Body of pancreas (tissue), 4 donors: ENCODE data around the gene KRT8. TPM values are rescaled to one million over a fixed set of nuclear protein-coding genes. Genes with fewer than 3 reads are reported as not detected.
A peak's percentile ranks its signal among the peaks of the same experiment; 100 is the strongest.
"Not testable (repeated sequence)": the region's sequence is repeated elsewhere in the genome, so short reads cannot be mapped to it uniquely, and the experiment has no call there.

Experiments used
- ATAC-seq: fragments of 150-250 bp; one replicate; pipeline ENCODE4 v1.9.1; 2016
- DNase-seq, 4 donors: peaks; one replicate each; pipeline ENCODE4 v3.0.0-alpha.2; 2019
- H3K27ac ChIP-seq, 4 donors: fragments of 200-600 bp; sonication (generic); 1 replicate in 3 of 4; 2 replicates in 1 of 4; pipeline versions ENCODE4 v1.5.1 to v1.6.1; 2016 to 2019; ENCODE audit warnings: mild to moderate bottlenecking in 1 of 4, mixed read lengths in 1 of 4, moderate library complexity in 1 of 4
- H3K27me3 ChIP-seq, 2 donors: fragments of 200-600 bp; sonication (generic); one replicate each; pipeline ENCODE4 v1.6.0; 2016; ENCODE audit warnings: mild to moderate bottlenecking in 1 of 2
- H3K36me3 ChIP-seq, 2 donors: fragments of 200-600 bp; sonication (generic); replicated peaks in 1 of 2; 2 replicates each; pipeline ENCODE4 v1.5.1; 2016; ENCODE audit warnings: low read depth in 2 of 2; ENCODE audit not compliant: insufficient read depth in 1 of 2
- H3K4me1 ChIP-seq: fragments of 200-600 bp; sonication (generic); one replicate; pipeline ENCODE4 v1.6.0; 2016
- H3K4me3 ChIP-seq, 2 donors: fragments of 200-600 bp; sonication (generic); 1 replicate in 1 of 2; 2 replicates in 1 of 2; pipeline ENCODE4 v1.5.1; 2016 to 2019
- H3K9me3 ChIP-seq, 3 donors: fragments of 200-600 bp; sonication (generic); 1 replicate in 2 of 3; 2 replicates in 1 of 3; pipeline ENCODE4 v1.5.1; 2016
- POLR2A ChIP-seq, 3 donors: fragments of 450-650 bp; IDR thresholded peaks; one replicate each; pipeline ENCODE4 v1.6.1; 2016; ENCODE audit warnings: antibody characterized with exemption in 3 of 3, mild to moderate bottlenecking in 2 of 3
- WGBS, 2 donors: methylation state at CpG; one replicate each; pipeline ENCODE4 v1.1.5; 2017; 5-methylcytosine and 5-hydroxymethylcytosine counted together
- intact Hi-C: fragments of 100-400 bp; cut with DNase I; formaldehyde crosslinking; loops from one replicate; pipeline ENCODE4 v1.15.1; 2023
- total RNA-seq, 2 donors: library from RNA; depleted of rRNA; stranded (reverse); fragments of >200 nt; gene quantifications; one replicate each; pipeline ENCODE4 v1.1.0, GENCODE V29; 2016
- TF ChIP-seq, protein P1 (sequence below), 7 experiments: fragments of 450-650 bp in 4 of 7; fragments of 200-600 bp in 3 of 7; sonication (generic) in 3 of 7; IDR thresholded peaks; one replicate each; pipeline ENCODE4 v1.5.1; 2016 to 2019; ENCODE audit warnings: antibody characterized with exemption in 7 of 7

Gene KRT8
- total RNA-seq, 2 donors from 2014 or later: 394 to 455 TPM

DNA sequence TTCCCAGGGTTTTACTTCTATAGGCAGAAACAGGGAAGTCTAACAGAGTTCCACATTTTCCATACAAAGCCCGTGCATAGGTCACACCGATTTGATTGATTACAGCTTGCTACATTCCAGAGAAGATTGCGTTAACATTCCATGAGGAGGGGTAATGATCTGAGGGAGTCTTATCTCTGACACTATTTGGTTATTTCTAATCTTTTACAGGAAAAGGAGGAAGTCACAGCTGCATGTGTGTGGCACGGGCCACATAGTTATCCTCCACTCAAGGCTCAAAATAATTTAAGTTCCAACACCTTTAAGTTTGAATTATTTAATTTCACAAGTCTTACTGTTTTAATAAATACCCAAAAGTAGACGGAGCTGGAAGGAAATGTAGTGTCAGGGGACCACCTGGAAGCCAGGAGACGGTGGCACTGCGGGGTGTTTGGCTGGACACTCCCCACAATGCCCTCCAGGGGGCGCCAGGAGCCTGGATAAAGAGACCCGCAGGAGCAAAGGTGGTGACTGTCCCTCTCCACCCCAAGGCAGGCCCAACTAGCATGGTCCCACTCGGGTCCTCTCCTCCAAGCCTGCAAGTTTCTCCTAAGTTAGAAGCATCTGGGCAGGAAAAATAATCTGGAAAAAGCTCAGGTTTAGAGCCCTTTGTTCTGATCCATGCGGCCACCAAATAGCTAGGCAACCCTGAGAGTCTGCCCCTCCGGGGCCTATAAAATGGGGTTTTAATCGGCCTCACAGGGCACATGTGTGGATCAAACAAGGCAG lies 20.2 kb downstream of the KRT8 start:
- Histone ChIP-seq H3K4me1 (peaks cover 26% of the 10 kb centered on the region), H3K27ac (peak overlapping the region; percentile 56 to 84 (median 70)), H3K36me3 (no peaks in the 10 kb centered on the region), H3K27me3 (no peaks in the 10 kb centered on the region), H3K4me3 (no peak overlapping the region), H3K9me3 (no peaks in the 10 kb centered on the region)
- ATAC-seq (peak; percentile 87), DNase-seq (peak; percentile 84 to 90 (median 88))
- 13 to 18% methylated on average over 10 to 13 of the region's 13 CpGs for WGBS, 2 donors
- intact Hi-C loops: loop anchor here (5.0 kb wide), 1 partner anchor 93 kb away; no protein-coding TSS in a partner anchor
- TF ChIP-seq POLR2A (IDR thresholded peaks at IDR 0.05): peak in 1 of 3 donors; percentile 8
- TF ChIP-seq, protein P1, sequence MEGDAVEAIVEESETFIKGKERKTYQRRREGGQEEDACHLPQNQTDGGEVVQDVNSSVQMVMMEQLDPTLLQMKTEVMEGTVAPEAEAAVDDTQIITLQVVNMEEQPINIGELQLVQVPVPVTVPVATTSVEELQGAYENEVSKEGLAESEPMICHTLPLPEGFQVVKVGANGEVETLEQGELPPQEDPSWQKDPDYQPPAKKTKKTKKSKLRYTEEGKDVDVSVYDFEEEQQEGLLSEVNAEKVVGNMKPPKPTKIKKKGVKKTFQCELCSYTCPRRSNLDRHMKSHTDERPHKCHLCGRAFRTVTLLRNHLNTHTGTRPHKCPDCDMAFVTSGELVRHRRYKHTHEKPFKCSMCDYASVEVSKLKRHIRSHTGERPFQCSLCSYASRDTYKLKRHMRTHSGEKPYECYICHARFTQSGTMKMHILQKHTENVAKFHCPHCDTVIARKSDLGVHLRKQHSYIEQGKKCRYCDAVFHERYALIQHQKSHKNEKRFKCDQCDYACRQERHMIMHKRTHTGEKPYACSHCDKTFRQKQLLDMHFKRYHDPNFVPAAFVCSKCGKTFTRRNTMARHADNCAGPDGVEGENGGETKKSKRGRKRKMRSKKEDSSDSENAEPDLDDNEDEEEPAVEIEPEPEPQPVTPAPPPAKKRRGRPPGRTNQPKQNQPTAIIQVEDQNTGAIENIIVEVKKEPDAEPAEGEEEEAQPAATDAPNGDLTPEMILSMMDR (IDR thresholded peaks at IDR 0.05): peak; percentile 86 to 99 (median 96)

DNA sequence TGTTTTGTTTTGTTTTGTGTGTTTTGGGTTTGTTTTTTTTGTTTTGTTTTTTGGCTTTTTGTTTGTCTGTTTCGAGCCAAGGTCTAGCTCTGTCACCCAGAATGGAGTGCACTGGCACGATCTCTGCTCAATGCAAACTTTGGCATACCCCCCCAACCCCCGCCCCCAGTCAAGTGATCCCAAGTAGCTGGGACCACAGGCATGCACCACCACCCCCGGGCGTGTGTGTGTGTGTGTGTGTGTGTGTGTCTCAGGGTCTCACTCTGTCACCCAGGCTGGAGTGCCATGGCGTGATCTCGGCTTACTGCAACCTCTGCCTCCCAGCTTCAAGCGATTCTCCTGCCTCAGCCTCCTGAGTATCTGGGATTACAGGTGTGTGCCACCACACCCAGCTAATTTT lies 24.4 kb downstream of the KRT8 start:
- not testable (repeated sequence) for H3K27ac ChIP-seq

DNA sequence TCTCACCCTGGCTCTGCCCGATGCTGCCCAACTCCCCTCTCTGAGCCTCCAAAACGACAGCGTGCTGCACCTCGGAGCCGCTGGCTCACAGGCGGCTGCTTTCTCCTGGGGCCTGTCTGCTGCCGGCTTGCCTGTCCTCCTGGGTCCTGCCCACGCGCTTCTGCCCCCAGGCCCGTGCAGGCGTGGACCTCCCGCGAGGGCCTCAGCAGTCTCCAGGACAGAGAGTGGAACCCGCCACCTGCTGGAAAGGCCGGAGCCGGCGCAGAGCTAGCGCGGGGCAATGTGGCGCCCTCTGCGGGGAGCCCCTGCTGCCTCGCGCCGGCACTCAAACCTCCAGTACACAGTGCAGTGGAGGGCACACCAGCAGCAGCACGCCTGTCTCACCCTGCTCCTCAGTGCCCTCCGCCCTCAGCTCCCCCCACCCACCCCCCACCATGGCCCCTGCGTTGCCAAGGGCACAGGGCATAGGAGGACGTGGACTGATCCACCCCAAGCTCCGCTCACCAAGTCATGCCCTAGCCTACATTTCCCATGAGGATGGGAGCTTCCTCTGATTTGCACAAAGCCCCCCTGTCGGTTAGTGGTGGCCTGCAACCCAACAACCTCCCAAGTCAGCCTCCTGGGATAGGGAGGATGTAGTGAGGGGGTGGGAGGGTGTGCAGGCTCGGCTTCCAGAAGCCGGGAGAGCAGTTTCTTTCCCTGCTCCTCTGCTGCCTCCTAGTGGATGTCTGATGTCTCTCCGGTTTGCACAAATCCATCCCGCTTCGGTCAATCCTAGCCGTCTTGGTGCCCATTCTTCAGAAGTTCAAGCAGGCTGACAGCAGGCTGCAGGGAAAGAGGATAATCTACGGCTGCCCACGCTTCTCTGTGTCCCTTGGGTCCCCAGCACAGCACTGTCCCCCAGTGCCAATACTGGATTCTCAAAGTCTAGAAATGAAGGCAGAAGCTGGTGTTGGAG lies 25.2 kb downstream of the KRT8 start:
- ATAC-seq (peak; percentile 83), DNase-seq (peak; percentile 84 to 90 (median 87))
- intact Hi-C loops: loop anchor here (5.0 kb wide), 2 partner anchors 507 to 727 kb away; no protein-coding TSS in a partner anchor
- Histone ChIP-seq H3K36me3 (no peaks in the 10 kb centered on the region), H3K9me3 (no peaks in the 10 kb centered on the region), H3K4me3 (no peak overlapping the region), H3K4me1 (peaks cover 25% of the 10 kb centered on the region), H3K27ac (peak overlapping the region in 3 of 4 donors; percentile 38 to 66 (median 52)), H3K27me3 (no peaks in the 10 kb centered on the region)
- 0 to 6% methylated on average over 9 to 38 of the region's 38 CpGs for WGBS, 2 donors
- TF ChIP-seq, protein P1 (IDR thresholded peaks at IDR 0.05): peak; percentile 47 to 94 (median 80)
- peak in 1 of 3 donors; percentile 31 for TF ChIP-seq POLR2A (IDR thresholded peaks at IDR 0.05)

More for the DNA sequence above, 24.4 kb downstream of the KRT8 start:
- H3K9me3 ChIP-seq, intact Hi-C loops, H3K27me3 ChIP-seq, DNase-seq, H3K36me3 ChIP-seq, H3K4me3 ChIP-seq, ATAC-seq: not testable (repeated sequence)
- peaks cover 31% of the 10 kb centered on the region for H3K4me1 ChIP-seq
- 54 to 63% methylated on average over 5 to 8 of the region's 8 CpGs for whole genome bisulfite sequencing, 2 donors

DNA sequence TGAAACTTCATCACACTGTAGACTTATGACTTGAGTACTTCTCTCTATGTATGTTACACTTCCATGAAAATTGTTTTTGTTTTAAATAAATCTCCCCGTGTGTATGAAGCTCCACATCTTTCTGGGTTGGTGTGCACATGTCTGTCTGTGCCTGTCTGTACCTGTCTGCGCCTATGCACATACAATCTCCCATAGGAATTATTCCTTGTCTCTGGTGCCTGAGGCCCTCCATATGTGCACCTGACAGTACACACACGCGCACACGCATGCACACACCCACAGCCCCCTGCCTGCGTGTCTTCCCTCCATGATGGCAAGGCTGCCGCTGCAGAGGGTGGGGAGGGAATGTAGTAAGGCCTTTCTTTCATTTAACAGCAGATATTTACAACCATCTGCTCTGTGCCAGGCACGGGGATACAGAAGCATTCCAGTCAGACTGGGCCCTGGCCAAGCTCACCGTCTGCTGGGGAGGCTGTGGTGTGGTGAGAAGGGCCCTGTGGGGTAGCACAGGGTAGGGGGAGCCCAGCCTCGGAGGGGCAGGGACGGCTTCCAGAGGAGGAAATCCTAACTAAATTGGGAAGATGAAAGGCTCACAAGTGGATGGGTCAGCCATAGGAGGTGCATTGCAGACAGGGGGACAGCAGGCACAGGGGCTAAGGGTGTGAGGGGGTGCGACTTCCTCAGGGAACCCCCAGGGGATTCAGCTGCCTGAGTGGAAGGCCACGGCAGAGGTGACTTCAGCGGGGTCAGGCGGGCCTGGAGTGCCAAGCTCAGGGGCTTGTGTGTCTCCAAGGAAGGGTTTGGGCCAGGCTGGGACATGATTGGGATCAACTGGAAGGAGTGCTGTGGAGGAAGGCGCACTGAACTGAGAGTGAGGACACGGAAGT lies 26.1 kb downstream of the KRT8 start:
- intact Hi-C loops: loop anchor here (5.0 kb wide), 2 partner anchors 506 to 726 kb away; no protein-coding TSS in a partner anchor
- Histone ChIP-seq H3K4me1 (peaks cover 23% of the 10 kb centered on the region), H3K27me3 (no peaks in the 10 kb centered on the region), H3K9me3 (no peaks in the 10 kb centered on the region), H3K27ac (peak overlapping the region in 3 of 4 donors; percentile 38 to 66 (median 52)), H3K4me3 (no peak overlapping the region), H3K36me3 (no peaks in the 10 kb centered on the region)
- WGBS, 2 donors: 72 to 83% methylated on average over 12 to 16 of the region's 17 CpGs
- TF ChIP-seq, protein P1 (IDR thresholded peaks at IDR 0.05): no peak
- no peak for TF ChIP-seq POLR2A (IDR thresholded peaks at IDR 0.05)
- DNase-seq: no peak
- no peak for ATAC-seq
